ENCODE data around the gene TXLNB. TPM values are rescaled to one million over a fixed set of nuclear protein-coding genes. Genes with fewer than 3 reads are reported as not detected.

The TXLNB gene
- total RNA-seq, 2 donors from 2014 or later: 0.19 to 0.22 TPM

GRCh38 chr6:139251691-139252390 lies 40.0 kb downstream of the TXLNB start:
- H3K4me3 Mint-ChIP-seq: peak overlapping the region; percentile 40 to 56

GRCh38 chr6:139251045-139251690 lies 40.6 kb downstream of the TXLNB start:
- Mint-ChIP-seq H3K4me3 (peak overlapping the region; percentile 40 to 63), H3K27me3 (ENCODE audit: low read depth) (no peaks in the 10 kb centered on the region), H3K36me3 (ENCODE audit: insufficient read depth in 2 of 2) (no peaks in the 10 kb centered on the region), H3K9me3 (no peaks in the 10 kb centered on the region), H3K4me1 (ENCODE audit: low read depth) (peaks cover 55% of the 10 kb centered on the region), H3K27ac (peak overlapping the region; percentile 61)
- DNase-seq (no peak), ATAC-seq (replicated peaks in 1 of 2) (peak; percentile 21 to 32)

More at GRCh38 chr6:139251691-139252390, 40.0 kb downstream of the TXLNB start:
- DNase-seq (no peak), ATAC-seq (replicated peaks in 1 of 2) (no peak)
- Mint-ChIP-seq H3K9me3 (no peaks in the 10 kb centered on the region), H3K36me3 (ENCODE audit: insufficient read depth in 2 of 2) (no peaks in the 10 kb centered on the region), H3K27me3 (ENCODE audit: low read depth) (no peaks in the 10 kb centered on the region), H3K27ac (peak overlapping the region; percentile 61), H3K4me1 (ENCODE audit: low read depth) (peaks cover 55% of the 10 kb centered on the region)

GRCh38 chr6:139250296-139251044 lies 41.3 kb downstream of the TXLNB start:
- DNase-seq: peak; percentile 65 to 66

GRCh38 chr6:139249395-139249794 lies 42.4 kb downstream of the TXLNB start:
- ATAC-seq (replicated peaks in 1 of 2) (peak; percentile 61 to 68), DNase-seq (peak in 1 of 2 donors; percentile 22)
- H3K9me3 Mint-ChIP-seq: no peaks in the 10 kb centered on the region
- no peaks in the 10 kb centered on the region for H3K27me3 Mint-ChIP-seq (ENCODE audit: low read depth)
- H3K27ac Mint-ChIP-seq: peak overlapping the region; percentile 89
- no peaks in the 10 kb centered on the region for H3K36me3 Mint-ChIP-seq (ENCODE audit: insufficient read depth in 2 of 2)
- H3K4me3 Mint-ChIP-seq: peak overlapping the region; percentile 56 to 85
- peaks cover 62% of the 10 kb centered on the region for H3K4me1 Mint-ChIP-seq (ENCODE audit: low read depth)

More at GRCh38 chr6:139250296-139251044, 41.3 kb downstream of the TXLNB start:
- Mint-ChIP-seq H3K27ac (peak overlapping the region; percentile 61), H3K36me3 (ENCODE audit: insufficient read depth in 2 of 2) (no peaks in the 10 kb centered on the region), H3K4me3 (peak overlapping the region; percentile 49 to 63), H3K9me3 (no peaks in the 10 kb centered on the region), H3K4me1 (ENCODE audit: low read depth) (peaks cover 55% of the 10 kb centered on the region), H3K27me3 (ENCODE audit: low read depth) (no peaks in the 10 kb centered on the region)
- ATAC-seq (replicated peaks in 1 of 2): peak; percentile 81 to 88

GRCh38 chr6:139248911-139249310 lies 42.9 kb downstream of the TXLNB start:
- Mint-ChIP-seq H3K27ac (peak overlapping the region; percentile 30), H3K4me3 (peak overlapping the region in 1 of 2 donors; percentile 85), H3K36me3 (ENCODE audit: insufficient read depth in 2 of 2) (no peaks in the 10 kb centered on the region), H3K9me3 (no peaks in the 10 kb centered on the region), H3K4me1 (ENCODE audit: low read depth) (peaks cover 62% of the 10 kb centered on the region), H3K27me3 (ENCODE audit: low read depth) (no peaks in the 10 kb centered on the region)
- ATAC-seq (replicated peaks in 1 of 2): no peak
- DNase-seq: no peak

GRCh38 chr6:139247618-139248017 lies 44.2 kb downstream of the TXLNB start:
- DNase-seq: no peak
- ATAC-seq (replicated peaks in 1 of 2): no peak
- H3K27ac Mint-ChIP-seq: no peak overlapping the region
- no peaks in the 10 kb centered on the region for H3K27me3 Mint-ChIP-seq (ENCODE audit: low read depth)
- peaks cover 52% of the 10 kb centered on the region for H3K4me1 Mint-ChIP-seq (ENCODE audit: low read depth)
- H3K9me3 Mint-ChIP-seq: no peaks in the 10 kb centered on the region
- no peaks in the 10 kb centered on the region for H3K36me3 Mint-ChIP-seq (ENCODE audit: insufficient read depth in 2 of 2)
- peak overlapping the region in 1 of 2 donors; percentile 43 for H3K4me3 Mint-ChIP-seq

- DNase-seq (no peak), ATAC-seq (replicated peaks in 1 of 2) (no peak)
- Mint-ChIP-seq H3K27ac (no peak overlapping the region), H3K9me3 (no peaks in the 10 kb centered on the region), H3K36me3 (ENCODE audit: insufficient read depth in 2 of 2) (no peaks in the 10 kb centered on the region), H3K4me1 (ENCODE audit: low read depth) (peaks cover 13% of the 10 kb centered on the region), H3K27me3 (ENCODE audit: low read depth) (no peaks in the 10 kb centered on the region), H3K4me3 (no peak overlapping the region)
These were observed 48.3 kb downstream of the TXLNB start for GRCh38 chr6:139243536-139243935.

GRCh38 chr6:139242457-139243240 lies 49.1 kb downstream of the TXLNB start:
- Mint-ChIP-seq H3K27ac (no peak overlapping the region), H3K4me3 (no peak overlapping the region), H3K4me1 (ENCODE audit: low read depth) (peaks cover 10% of the 10 kb centered on the region), H3K36me3 (ENCODE audit: insufficient read depth in 2 of 2) (no peaks in the 10 kb centered on the region), H3K27me3 (ENCODE audit: low read depth) (no peaks in the 10 kb centered on the region), H3K9me3 (no peaks in the 10 kb centered on the region)
- DNase-seq: no peak
- ATAC-seq (replicated peaks in 1 of 2): no peak

GRCh38 chr6:139240161-139241010 lies 51.4 kb downstream of the TXLNB start:
- H3K4me3 Mint-ChIP-seq: no peak overlapping the region
- no peaks in the 10 kb centered on the region for H3K27me3 Mint-ChIP-seq (ENCODE audit: low read depth)
- DNase-seq (no peak), ATAC-seq (replicated peaks in 1 of 2) (no peak)
- H3K4me1 Mint-ChIP-seq (ENCODE audit: low read depth): peaks cover 6% of the 10 kb centered on the region
- H3K9me3 Mint-ChIP-seq: no peaks in the 10 kb centered on the region
- H3K36me3 Mint-ChIP-seq (ENCODE audit: insufficient read depth in 2 of 2): no peaks in the 10 kb centered on the region
- H3K27ac Mint-ChIP-seq: no peak overlapping the region

GRCh38 chr6:139239064-139239463 lies 52.7 kb downstream of the TXLNB start:
- no peaks in the 10 kb centered on the region for H3K4me1 Mint-ChIP-seq (ENCODE audit: low read depth)
- DNase-seq: no peak

GRCh38 chr6:139236105-139236504 lies 55.7 kb downstream of the TXLNB start:
- no peaks in the 10 kb centered on the region for H3K27me3 Mint-ChIP-seq (ENCODE audit: low read depth)
- peaks cover 3 to 7% of the 10 kb centered on the region in 2 donors for H3K9me3 Mint-ChIP-seq
- no peak overlapping the region for H3K4me3 Mint-ChIP-seq
- ATAC-seq (replicated peaks in 1 of 2) (no peak), DNase-seq (no peak)
- H3K4me1 Mint-ChIP-seq (ENCODE audit: low read depth): peaks cover 3% of the 10 kb centered on the region
- H3K27ac Mint-ChIP-seq: no peak overlapping the region
- peaks cover 5 to 7% of the 10 kb centered on the region in 2 donors for H3K36me3 Mint-ChIP-seq (ENCODE audit: insufficient read depth in 2 of 2)

More at GRCh38 chr6:139239064-139239463, 52.7 kb downstream of the TXLNB start:
- H3K27me3 Mint-ChIP-seq (ENCODE audit: low read depth): no peaks in the 10 kb centered on the region
- H3K27ac Mint-ChIP-seq: no peak overlapping the region
- H3K36me3 Mint-ChIP-seq (ENCODE audit: insufficient read depth in 2 of 2): peaks cover under 1 to 4% of the 10 kb centered on the region in 2 donors
- no peak for ATAC-seq (replicated peaks in 1 of 2)
- H3K9me3 Mint-ChIP-seq: peaks cover under 1% of the 10 kb centered on the region in 2 donors
- H3K4me3 Mint-ChIP-seq: no peak overlapping the region

GRCh38 chr6:139235661-139236060 lies 56.1 kb downstream of the TXLNB start:
- H3K4me3 Mint-ChIP-seq: no peak overlapping the region
- H3K9me3 Mint-ChIP-seq: peaks cover 3 to 7% of the 10 kb centered on the region in 2 donors
- H3K27me3 Mint-ChIP-seq (ENCODE audit: low read depth): no peaks in the 10 kb centered on the region
- H3K36me3 Mint-ChIP-seq (ENCODE audit: insufficient read depth in 2 of 2): peaks cover 5 to 7% of the 10 kb centered on the region in 2 donors
- ATAC-seq (replicated peaks in 1 of 2): no peak
- H3K4me1 Mint-ChIP-seq (ENCODE audit: low read depth): peaks cover 8% of the 10 kb centered on the region
- no peak for DNase-seq
- no peak overlapping the region for H3K27ac Mint-ChIP-seq
